Measurements from ENCODE around the gene ZBTB26.
"Not testable (repeated sequence)": the region's sequence is repeated elsewhere in the genome, so short reads cannot be mapped to it uniquely, and the experiment has no call there.

The ZBTB26 gene

GRCh38 chr9:122922713-122923112, 8.6 kb downstream of the ZBTB26 start:
- DNase-seq = no peak

GRCh38 chr9:122918310-122918709, 13.0 kb downstream of the ZBTB26 start:
- DNase-seq = no peak

- peak; percentile 61 for DNase-seq
These were observed 18.2 kb downstream of the ZBTB26 start, which contains the start of gene ZBTB6 for GRCh38 chr9:122912964-122913673. Gene ZBTB6 (minus strand): TSS chr9:122913323. CDS start chr9:122912072, 1,251 bp downstream.

GRCh38 chr9:122912671-122912963, 18.7 kb downstream of the ZBTB26 start:
- no peak for DNase-seq

- DNase-seq = not testable (repeated sequence)
These were observed 25.2 kb downstream of the ZBTB26 start for GRCh38 chr9:122906122-122906521.

- DNase-seq = peak; percentile 94
These were observed 26.2 kb downstream of the ZBTB26 start, which contains the start of gene RC3H2 for GRCh38 chr9:122904823-122905710. Gene RC3H2 (minus strand): TSS chr9:122905359. CDS start chr9:122897509, 7,850 bp downstream.

GRCh38 chr9:122904466-122904822, 26.9 kb downstream of the ZBTB26 start:
- DNase-seq = no peak

GRCh38 chr9:122900791-122901190, 30.5 kb downstream of the ZBTB26 start:
- DNase-seq = no peak

GRCh38 chr9:122897969-122898368, 33.3 kb downstream of the ZBTB26 start:
- no peak for DNase-seq

- no peak for DNase-seq
These were observed 42.8 kb downstream of the ZBTB26 start for GRCh38 chr9:122888480-122888879.

- DNase-seq = no peak
These were observed 48.2 kb downstream of the ZBTB26 start for GRCh38 chr9:122883125-122883524.

GRCh38 chr9:122879443-122879842, 51.9 kb downstream of the ZBTB26 start:
- DNase-seq = no peak

- DNase-seq = no peak
These were observed 55.8 kb downstream of the ZBTB26 start for GRCh38 chr9:122875523-122875922.

GRCh38 chr9:122867276-122867675, 64.0 kb downstream of the ZBTB26 start:
- DNase-seq = not testable (repeated sequence)

- no peak for DNase-seq
These were observed 65.2 kb downstream of the ZBTB26 start for GRCh38 chr9:122866079-122866478.

Data from NCI-H2227 treated with DMSO at 0.1 percent for 48 hours (cell line).